Suprapubic skin (tissue), 4 donors: ENCODE results near the gene PHOSPHO1. TPM values are rescaled to one million over a fixed set of nuclear protein-coding genes. Genes with fewer than 3 reads are reported as not detected.

Source experiments
- DNase-seq, 2 donors: peaks; one replicate each; pipeline ENCODE4 v3.0.0-alpha.2; 2019; ENCODE audit warnings: low spot score in 2 of 2
- H3K27ac ChIP-seq: fragments of 200-600 bp; sonication (generic); one replicate; pipeline ENCODE4 v1.5.1; 2019
- H3K27me3 ChIP-seq: fragments of 200-600 bp; sonication (generic); one replicate; pipeline ENCODE4 v1.5.1; 2019
- H3K36me3 ChIP-seq: fragments of 200-600 bp; sonication (generic); one replicate; pipeline ENCODE4 v1.5.1; 2019
- H3K4me1 ChIP-seq: fragments of 200-600 bp; sonication (generic); one replicate; pipeline ENCODE4 v1.5.1; 2019
- H3K4me3 ChIP-seq: fragments of 200-600 bp; sonication (generic); one replicate; pipeline ENCODE4 v1.5.1; 2019; ENCODE audit warnings: mild to moderate bottlenecking
- H3K9me3 ChIP-seq: fragments of 200-600 bp; sonication (generic); one replicate; pipeline ENCODE4 v1.5.1; 2019
- CTCF ChIP-seq, 2 donors: fragments of 200-600 bp in 1 of 2; fragments of 450-650 bp in 1 of 2; sonication (generic) in 1 of 2; IDR thresholded peaks; one replicate each; pipeline ENCODE4 v1.5.1; 2016 to 2019; ENCODE audit warnings: antibody characterized with exemption in 2 of 2, mild to moderate bottlenecking in 1 of 2, moderate library complexity in 1 of 2
- EP300 ChIP-seq: sonication (generic); formaldehyde crosslinking; IDR thresholded peaks from one replicate; pipeline ENCODE4 v1.6.1; 2017; ENCODE audit warnings: antibody characterized with exemption
- POLR2A ChIP-seq, 2 donors: fragments of 450-650 bp; IDR thresholded peaks; one replicate each; pipeline ENCODE4 v1.6.1; 2017; ENCODE audit warnings: antibody characterized with exemption in 2 of 2, mild to moderate bottlenecking in 2 of 2, moderate library complexity in 2 of 2
- POLR2AphosphoS5 ChIP-seq, 3 donors: sonication (generic); formaldehyde crosslinking; IDR thresholded peaks; one replicate each; pipeline ENCODE4 v1.6.1; 2017; ENCODE audit warnings: antibody characterized with exemption in 3 of 3
- WGBS: methylation state at CpG from one replicate; pipeline ENCODE4 v1.1.5; 2018; 5-methylcytosine and 5-hydroxymethylcytosine counted together
- total RNA-seq, 4 donors: library from RNA; depleted of rRNA; stranded (reverse); fragments of >200 nt; gene quantifications; one replicate each; pipeline ENCODE4 v1.1.0, GENCODE V29; 2016

PHOSPHO1 gene
- total RNA-seq, 4 donors from 2014 or later = 0.70 to 0.79 TPM; not detected in 2

- H3K4me1 ChIP-seq = peaks cover 8% of the 10 kb centered on the region
- H3K27ac ChIP-seq = no peak overlapping the region
- no peaks in the 10 kb centered on the region for H3K9me3 ChIP-seq
- DNase-seq = no peak
- WGBS = 64% methylated on average over 3 of the region's 4 CpGs
- H3K4me3 ChIP-seq = no peak overlapping the region
- no peaks in the 10 kb centered on the region for H3K36me3 ChIP-seq
- H3K27me3 ChIP-seq = peaks cover 4% of the 10 kb centered on the region
- TF ChIP-seq POLR2AphosphoS5 (IDR thresholded peaks at IDR 0.05) = no peak
- no peak for TF ChIP-seq POLR2A (IDR thresholded peaks at IDR 0.05)
- no peak for TF ChIP-seq CTCF (IDR thresholded peaks at IDR 0.05)
- TF ChIP-seq EP300 = no peak
Measured at GRCh38 chr17:49235896-49236295, 5.3 kb upstream of the PHOSPHO1 start.

GRCh38 chr17:49234509-49235080 lies 4.0 kb upstream of the PHOSPHO1 start:
- no peak for DNase-seq
- Histone ChIP-seq H3K9me3 (no peaks in the 10 kb centered on the region), H3K27me3 (peaks cover 17% of the 10 kb centered on the region), H3K36me3 (no peaks in the 10 kb centered on the region), H3K4me1 (peaks cover 20% of the 10 kb centered on the region), H3K27ac (no peak overlapping the region), H3K4me3 (no peak overlapping the region)
- TF ChIP-seq EP300 (no peak), POLR2A (IDR thresholded peaks at IDR 0.05) (no peak), CTCF (IDR thresholded peaks at IDR 0.05) (no peak), POLR2AphosphoS5 (IDR thresholded peaks at IDR 0.05) (no peak)
- whole genome bisulfite sequencing = 90% methylated on average over 5 of the region's 5 CpGs

GRCh38 chr17:49231563-49231894 lies 942 bp upstream of the PHOSPHO1 start:
- Histone ChIP-seq H3K9me3 (no peaks in the 10 kb centered on the region), H3K36me3 (no peaks in the 10 kb centered on the region), H3K27me3 (peaks cover 33% of the 10 kb centered on the region), H3K4me1 (peaks cover 17% of the 10 kb centered on the region), H3K27ac (no peak overlapping the region), H3K4me3 (no peak overlapping the region)
- DNase-seq = no peak
- TF ChIP-seq CTCF (IDR thresholded peaks at IDR 0.05) = no peak
- TF ChIP-seq POLR2A (IDR thresholded peaks at IDR 0.05) = no peak
- no peak for TF ChIP-seq EP300
- no peak for TF ChIP-seq POLR2AphosphoS5 (IDR thresholded peaks at IDR 0.05)
- WGBS = 74% methylated on average over 7 of the region's 7 CpGs

GRCh38 chr17:49229805-49230600 lies 584 bp downstream of the PHOSPHO1 start:
- TF ChIP-seq POLR2AphosphoS5 (IDR thresholded peaks at IDR 0.05) (no peak), CTCF (IDR thresholded peaks at IDR 0.05) (no peak), POLR2A (IDR thresholded peaks at IDR 0.05) (no peak), EP300 (no peak)
- WGBS = 21% methylated on average over 12 of the region's 36 CpGs
- Histone ChIP-seq H3K4me3 (peak overlapping the region; percentile 53), H3K9me3 (no peaks in the 10 kb centered on the region), H3K27me3 (peaks cover 48% of the 10 kb centered on the region), H3K4me1 (peaks cover 17% of the 10 kb centered on the region), H3K36me3 (no peaks in the 10 kb centered on the region), H3K27ac (no peak overlapping the region)
- DNase-seq = no peak

- Histone ChIP-seq H3K9me3 (no peaks in the 10 kb centered on the region), H3K36me3 (no peaks in the 10 kb centered on the region), H3K4me3 (no peak overlapping the region), H3K4me1 (peaks cover 24% of the 10 kb centered on the region), H3K27ac (no peak overlapping the region), H3K27me3 (peaks cover 56% of the 10 kb centered on the region)
- no peak for TF ChIP-seq CTCF (IDR thresholded peaks at IDR 0.05)
- no peak for TF ChIP-seq EP300
- 80% methylated on average over 6 of the region's 6 CpGs for WGBS
- no peak for DNase-seq
Measured at GRCh38 chr17:49229076-49229804, 1.3 kb downstream of the PHOSPHO1 start.
